Astrocyte of the cerebellum (primary cell): ENCODE data around the gene ITGAE.

Experiments used
- DNase-seq: peaks from one replicate; pipeline ENCODE4 v3.0.0-alpha.2; 2011; ENCODE audit warnings: low read depth
- H3K4me3 ChIP-seq: 2 replicates; pipeline ENCODE4 v1.5.1; 2011; ENCODE audit warnings: mild to moderate bottlenecking, low read depth, low read length, moderate library complexity
- CTCF ChIP-seq: IDR thresholded peaks from 2 replicates; pipeline ENCODE4 v1.5.1; 2012; ENCODE audit warnings: low read length, low read depth, moderate library complexity, mild to moderate bottlenecking; ENCODE audit errors: missing control alignments
- in situ Hi-C: cut with HindIII; loops from 2 replicates; pipeline ENCODE4 v1.10.0; 2017; ENCODE audit warnings: low sequenced_read_pairs

ITGAE gene

GRCh38 chr17:3800362-3801271, at the start of gene ITGAE:
Gene ITGAE, minus strand, starts transcription at chr17:3801188. Its CDS starts 44 bp downstream, at chr17:3801144.
- no peak for DNase-seq
- in situ Hi-C loops: no loop called here
- no peak within 1 kb of the TSS for H3K4me3 ChIP-seq
- TF ChIP-seq CTCF: no peak

- TF ChIP-seq CTCF: no peak
- no peak overlapping the region for H3K4me3 ChIP-seq
- in situ Hi-C loops: no loop called here
- no peak for DNase-seq
Observed at GRCh38 chr17:3848229-3848835, 47.3 kb upstream of the ITGAE start.

- DNase-seq: no peak
- in situ Hi-C loops: no loop called here
- TF ChIP-seq CTCF: no peak
Observed at GRCh38 chr17:3847165-3847670, 46.2 kb upstream of the ITGAE start.

GRCh38 chr17:3846437-3847164, 45.6 kb upstream of the ITGAE start:
- H3K4me3 ChIP-seq: peak overlapping the region; percentile 23
- DNase-seq: no peak
- no peak for TF ChIP-seq CTCF
- in situ Hi-C loops: no loop called here

More at GRCh38 chr17:3847165-3847670, 46.2 kb upstream of the ITGAE start:
- H3K4me3 ChIP-seq: no peak overlapping the region

GRCh38 chr17:3845621-3846436, 44.8 kb upstream of the ITGAE start, which contains the start of gene NCBP3:
Gene NCBP3, minus strand, starts transcription at chr17:3846246. Its CDS starts 23 bp downstream, at chr17:3846223.
- peak; percentile 91 for TF ChIP-seq CTCF
- in situ Hi-C loops: no loop called here
- peak within 1 kb of the TSS; percentile 95 for H3K4me3 ChIP-seq
- DNase-seq: peak; percentile 84
